IMR-90 (cell line): Measurements from ENCODE around the gene RNF31.

Source experiments
- POLR2A ChIP-seq: IDR thresholded peaks from 2 replicates; pipeline ENCODE4 v1.6.1; 2012; ENCODE audit warnings: mild to moderate bottlenecking, low read depth, low read length
- TF ChIP-seq, protein P1 (sequence below): conservative IDR thresholded peaks from 2 replicates; pipeline ENCODE4 v1.5.1; 2012; ENCODE audit warnings: mild to moderate bottlenecking, low read depth, low read length, improper control_type of control experiment

DNA sequence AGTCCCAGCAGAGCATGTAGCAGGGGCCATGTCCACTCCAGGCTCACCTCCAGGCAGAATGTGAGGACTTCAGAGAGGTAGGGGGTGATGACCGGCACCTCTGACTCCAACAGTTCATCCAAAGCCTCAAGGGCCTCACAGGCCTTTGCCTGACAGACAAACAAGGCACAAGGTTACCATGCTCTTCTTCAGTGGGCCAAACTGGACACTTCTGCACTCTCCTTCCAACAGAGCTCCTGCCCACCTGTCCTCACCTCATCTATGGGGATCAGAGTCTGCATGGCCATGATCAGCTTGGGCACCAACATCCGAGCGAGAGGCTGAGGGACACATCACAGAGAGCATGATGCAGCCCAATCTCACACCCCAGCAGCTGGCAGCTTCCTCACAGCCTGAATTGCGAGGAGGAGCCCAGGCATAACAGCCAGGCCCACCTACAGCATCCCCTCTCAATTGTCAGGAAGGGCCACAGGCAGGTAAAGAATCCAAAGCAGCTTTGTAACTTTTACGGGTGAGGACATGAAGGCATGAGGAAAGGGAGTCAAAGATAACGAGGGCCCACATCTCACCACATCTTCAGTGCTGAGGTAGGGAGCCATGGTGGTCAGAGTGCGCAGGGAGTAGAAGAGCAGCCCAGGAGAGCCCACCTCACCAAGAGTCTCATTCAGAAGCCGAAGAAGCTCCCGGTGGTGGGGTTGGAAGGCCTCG lies 39.7 kb downstream of the RNF31 start:
- TF ChIP-seq, protein P1, sequence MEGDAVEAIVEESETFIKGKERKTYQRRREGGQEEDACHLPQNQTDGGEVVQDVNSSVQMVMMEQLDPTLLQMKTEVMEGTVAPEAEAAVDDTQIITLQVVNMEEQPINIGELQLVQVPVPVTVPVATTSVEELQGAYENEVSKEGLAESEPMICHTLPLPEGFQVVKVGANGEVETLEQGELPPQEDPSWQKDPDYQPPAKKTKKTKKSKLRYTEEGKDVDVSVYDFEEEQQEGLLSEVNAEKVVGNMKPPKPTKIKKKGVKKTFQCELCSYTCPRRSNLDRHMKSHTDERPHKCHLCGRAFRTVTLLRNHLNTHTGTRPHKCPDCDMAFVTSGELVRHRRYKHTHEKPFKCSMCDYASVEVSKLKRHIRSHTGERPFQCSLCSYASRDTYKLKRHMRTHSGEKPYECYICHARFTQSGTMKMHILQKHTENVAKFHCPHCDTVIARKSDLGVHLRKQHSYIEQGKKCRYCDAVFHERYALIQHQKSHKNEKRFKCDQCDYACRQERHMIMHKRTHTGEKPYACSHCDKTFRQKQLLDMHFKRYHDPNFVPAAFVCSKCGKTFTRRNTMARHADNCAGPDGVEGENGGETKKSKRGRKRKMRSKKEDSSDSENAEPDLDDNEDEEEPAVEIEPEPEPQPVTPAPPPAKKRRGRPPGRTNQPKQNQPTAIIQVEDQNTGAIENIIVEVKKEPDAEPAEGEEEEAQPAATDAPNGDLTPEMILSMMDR, result no peak
- TF ChIP-seq POLR2A, result no peak
